ENCODE results near the gene GPSM1. TPM values are rescaled to one million over a fixed set of nuclear protein-coding genes. Genes with fewer than 3 reads are reported as not detected.
"Not testable (repeated sequence)": the region's sequence is repeated elsewhere in the genome, so short reads cannot be mapped to it uniquely, and the experiment has no call there.

The GPSM1 gene
- total RNA-seq, 1 donor from 2014 or later, result 82.2 TPM

DNA sequence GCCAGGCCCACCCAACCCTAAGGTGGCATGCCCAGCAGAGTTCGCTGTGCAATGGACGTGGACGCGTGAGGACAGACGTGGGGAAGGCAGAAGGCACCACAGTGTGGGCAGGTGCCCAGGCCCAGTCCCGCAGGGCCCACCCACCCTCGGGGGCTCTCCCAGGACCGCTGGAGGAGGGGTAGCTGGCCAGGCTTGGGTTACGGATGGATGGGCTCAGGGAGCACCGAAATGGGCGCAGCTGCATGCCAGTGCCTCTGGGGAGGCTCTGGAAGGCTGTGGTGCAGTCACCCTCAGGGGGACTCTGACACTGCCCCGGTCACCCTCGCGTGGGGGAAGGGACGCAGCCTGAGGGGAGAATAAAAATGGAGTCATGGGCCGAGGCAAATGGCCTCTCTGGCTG is 9.6 kb upstream of the GPSM1 start:
- H3K27me3 Mint-ChIP-seq, result peaks cover 2% of the 10 kb centered on the region

DNA sequence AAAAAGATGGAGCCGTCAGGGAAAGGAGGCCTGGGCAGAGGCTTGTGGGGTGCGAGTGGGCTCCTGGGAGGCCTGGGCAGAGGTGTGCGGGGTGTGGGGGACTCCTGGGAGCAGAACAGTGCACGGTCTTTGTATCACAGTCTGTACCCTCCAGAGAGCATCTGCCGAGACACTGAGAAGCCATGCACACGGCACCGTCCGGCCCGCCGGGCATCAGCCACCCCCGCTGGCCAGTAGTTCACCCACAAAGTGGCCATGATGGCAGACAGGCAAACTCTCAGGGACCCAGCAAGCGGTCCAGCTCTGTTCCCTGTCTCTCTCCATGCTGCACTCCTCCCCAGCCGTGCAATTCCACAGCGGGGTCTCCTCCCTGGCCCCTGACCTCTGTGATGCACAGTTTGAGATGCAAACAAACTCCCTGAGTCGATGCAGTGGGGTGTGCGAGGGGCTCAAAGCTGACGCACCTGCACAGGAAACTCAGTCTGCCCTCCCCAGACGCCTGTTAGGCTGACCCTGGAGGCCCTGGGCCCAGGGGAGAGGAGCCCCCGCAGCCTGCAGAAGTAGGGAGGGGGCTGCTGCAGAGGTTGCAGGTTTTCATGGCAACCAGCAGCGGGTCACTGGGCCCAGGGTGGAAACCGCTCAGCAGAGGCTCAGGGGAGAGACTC is 9.1 kb upstream of the GPSM1 start:
- TF ChIP-seq, protein P1, sequence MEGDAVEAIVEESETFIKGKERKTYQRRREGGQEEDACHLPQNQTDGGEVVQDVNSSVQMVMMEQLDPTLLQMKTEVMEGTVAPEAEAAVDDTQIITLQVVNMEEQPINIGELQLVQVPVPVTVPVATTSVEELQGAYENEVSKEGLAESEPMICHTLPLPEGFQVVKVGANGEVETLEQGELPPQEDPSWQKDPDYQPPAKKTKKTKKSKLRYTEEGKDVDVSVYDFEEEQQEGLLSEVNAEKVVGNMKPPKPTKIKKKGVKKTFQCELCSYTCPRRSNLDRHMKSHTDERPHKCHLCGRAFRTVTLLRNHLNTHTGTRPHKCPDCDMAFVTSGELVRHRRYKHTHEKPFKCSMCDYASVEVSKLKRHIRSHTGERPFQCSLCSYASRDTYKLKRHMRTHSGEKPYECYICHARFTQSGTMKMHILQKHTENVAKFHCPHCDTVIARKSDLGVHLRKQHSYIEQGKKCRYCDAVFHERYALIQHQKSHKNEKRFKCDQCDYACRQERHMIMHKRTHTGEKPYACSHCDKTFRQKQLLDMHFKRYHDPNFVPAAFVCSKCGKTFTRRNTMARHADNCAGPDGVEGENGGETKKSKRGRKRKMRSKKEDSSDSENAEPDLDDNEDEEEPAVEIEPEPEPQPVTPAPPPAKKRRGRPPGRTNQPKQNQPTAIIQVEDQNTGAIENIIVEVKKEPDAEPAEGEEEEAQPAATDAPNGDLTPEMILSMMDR (IDR thresholded peaks at IDR 0.05; ENCODE audit: unreplicated experiment), result no peak
- no peaks in the 10 kb centered on the region for H3K4me1 Mint-ChIP-seq (ENCODE audit: low read depth)
- H3K36me3 Mint-ChIP-seq (ENCODE audit: insufficient read depth), result no peaks in the 10 kb centered on the region
- H3K4me3 Mint-ChIP-seq (ENCODE audit: low read depth), result no peak overlapping the region
- peaks cover 2% of the 10 kb centered on the region for H3K27me3 Mint-ChIP-seq
- H3K27ac Mint-ChIP-seq, result no peak overlapping the region
- no peak for DNase-seq (ENCODE audit: low spot score, unreplicated experiment)
- peaks cover 22% of the 10 kb centered on the region for H3K9me3 Mint-ChIP-seq (ENCODE audit: low read depth)

More for the DNA sequence above, 9.6 kb upstream of the GPSM1 start:
- peaks cover 22% of the 10 kb centered on the region for H3K9me3 Mint-ChIP-seq (ENCODE audit: low read depth)
- no peak overlapping the region for H3K27ac Mint-ChIP-seq
- TF ChIP-seq, protein P1 (IDR thresholded peaks at IDR 0.05; ENCODE audit: unreplicated experiment), result no peak
- no peaks in the 10 kb centered on the region for H3K4me1 Mint-ChIP-seq (ENCODE audit: low read depth)
- no peaks in the 10 kb centered on the region for H3K36me3 Mint-ChIP-seq (ENCODE audit: insufficient read depth)
- DNase-seq (ENCODE audit: low spot score, unreplicated experiment), result no peak
- H3K4me3 Mint-ChIP-seq (ENCODE audit: low read depth), result no peak overlapping the region

DNA sequence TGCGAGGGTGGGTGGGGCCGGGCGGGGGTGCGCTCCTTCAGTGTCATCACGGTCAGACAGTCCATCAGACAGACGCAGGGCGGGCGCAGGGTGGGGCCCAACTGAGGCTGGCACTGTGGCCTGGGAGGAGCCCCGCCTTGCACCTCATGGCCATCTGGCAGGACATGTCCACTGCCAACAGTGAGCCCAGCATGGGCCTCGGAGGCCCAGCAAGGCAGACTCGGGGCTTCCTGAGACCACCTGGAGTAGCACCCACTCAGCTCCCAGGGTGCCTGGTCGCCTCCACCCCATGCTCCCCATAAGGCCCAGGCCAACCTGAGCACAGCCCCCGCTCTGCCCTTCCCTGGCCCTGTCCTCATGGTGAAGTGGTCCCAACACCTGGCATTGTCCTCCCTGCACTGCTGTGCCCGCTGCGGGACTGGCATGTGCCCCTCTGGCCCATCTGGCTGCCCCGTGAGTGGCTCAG is 8.5 kb upstream of the GPSM1 start:
- no peak overlapping the region for H3K27ac Mint-ChIP-seq
- peaks cover 22% of the 10 kb centered on the region for H3K9me3 Mint-ChIP-seq (ENCODE audit: low read depth)
- H3K36me3 Mint-ChIP-seq (ENCODE audit: insufficient read depth), result no peaks in the 10 kb centered on the region
- peaks cover 2% of the 10 kb centered on the region for H3K27me3 Mint-ChIP-seq
- H3K4me1 Mint-ChIP-seq (ENCODE audit: low read depth), result no peaks in the 10 kb centered on the region
- H3K4me3 Mint-ChIP-seq (ENCODE audit: low read depth), result no peak overlapping the region
- TF ChIP-seq, protein P1 (IDR thresholded peaks at IDR 0.05; ENCODE audit: unreplicated experiment), result no peak
- no peak for DNase-seq (ENCODE audit: low spot score, unreplicated experiment)

DNA sequence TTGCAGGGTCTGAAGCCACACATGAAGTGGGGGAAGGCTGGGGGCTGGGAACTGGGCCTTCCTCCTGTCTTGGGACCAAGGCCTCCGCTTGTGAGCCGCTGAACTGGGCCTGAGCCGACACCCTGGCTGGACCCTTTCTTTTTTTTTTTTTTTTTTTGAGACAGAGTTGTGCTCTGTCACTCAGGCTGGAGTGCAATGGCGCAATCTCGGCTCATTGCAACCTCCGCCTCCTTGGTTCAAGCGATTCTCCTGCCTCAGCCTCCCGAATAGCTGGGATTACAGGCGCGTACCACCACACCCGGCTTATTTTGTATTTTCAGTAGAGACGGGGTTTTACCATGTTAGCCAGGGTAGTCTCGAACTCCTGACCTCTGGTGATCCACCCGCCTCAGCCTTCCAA is 8.1 kb upstream of the GPSM1 start:
- H3K36me3 Mint-ChIP-seq (ENCODE audit: insufficient read depth); DNase-seq (ENCODE audit: low spot score, unreplicated experiment); H3K4me3 Mint-ChIP-seq (ENCODE audit: low read depth); H3K27ac Mint-ChIP-seq; H3K4me1 Mint-ChIP-seq (ENCODE audit: low read depth); H3K27me3 Mint-ChIP-seq: not testable (repeated sequence)
- H3K9me3 Mint-ChIP-seq (ENCODE audit: low read depth), result peaks cover 22% of the 10 kb centered on the region

DNA sequence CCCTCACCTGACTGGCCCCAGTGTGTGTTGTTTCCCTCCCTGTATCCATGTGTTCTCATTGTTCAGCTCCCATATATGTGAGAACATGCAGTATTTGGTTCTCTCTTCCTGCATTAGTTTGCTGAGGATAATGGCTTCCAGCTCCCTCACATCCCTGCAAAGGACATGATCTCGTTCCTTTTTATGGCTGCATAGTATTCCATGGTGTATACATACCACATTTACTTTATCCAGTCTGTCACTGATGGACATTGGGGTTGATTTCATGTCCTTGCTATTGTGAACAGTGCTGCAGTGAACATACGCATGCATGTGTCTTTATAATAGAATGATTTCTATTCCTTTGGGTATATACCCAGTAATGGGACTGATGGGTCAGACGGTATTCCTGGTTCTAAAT is 7.4 kb upstream of the GPSM1 start:
- peak overlapping the region; percentile 7 for H3K27ac Mint-ChIP-seq
- H3K4me1 Mint-ChIP-seq (ENCODE audit: low read depth); DNase-seq (ENCODE audit: low spot score, unreplicated experiment); H3K27me3 Mint-ChIP-seq; H3K4me3 Mint-ChIP-seq (ENCODE audit: low read depth); H3K36me3 Mint-ChIP-seq (ENCODE audit: insufficient read depth): not testable (repeated sequence)
- H3K9me3 Mint-ChIP-seq (ENCODE audit: low read depth), result peaks cover 17% of the 10 kb centered on the region

DNA sequence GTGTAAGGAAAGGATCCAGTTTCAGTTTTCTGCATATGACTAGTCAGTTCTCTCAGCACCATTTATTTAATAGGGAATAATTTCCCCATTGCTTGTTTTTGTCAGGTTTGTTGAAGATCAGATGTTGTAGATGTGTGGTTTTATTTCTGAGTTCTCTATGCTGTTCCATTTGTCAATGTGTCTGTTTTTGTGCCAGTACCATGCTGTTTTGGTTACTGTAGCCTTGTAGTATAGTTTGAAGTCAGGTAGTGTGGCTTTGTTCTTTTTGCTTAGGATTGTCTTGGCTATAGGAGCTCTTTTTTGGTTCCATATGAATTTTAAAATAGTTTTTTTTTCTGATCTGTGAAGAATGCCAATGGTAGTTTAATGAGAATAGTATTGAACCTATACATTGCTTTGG is 6.4 kb upstream of the GPSM1 start:
- H3K27ac Mint-ChIP-seq; H3K4me3 Mint-ChIP-seq (ENCODE audit: low read depth): not testable (repeated sequence)

DNA sequence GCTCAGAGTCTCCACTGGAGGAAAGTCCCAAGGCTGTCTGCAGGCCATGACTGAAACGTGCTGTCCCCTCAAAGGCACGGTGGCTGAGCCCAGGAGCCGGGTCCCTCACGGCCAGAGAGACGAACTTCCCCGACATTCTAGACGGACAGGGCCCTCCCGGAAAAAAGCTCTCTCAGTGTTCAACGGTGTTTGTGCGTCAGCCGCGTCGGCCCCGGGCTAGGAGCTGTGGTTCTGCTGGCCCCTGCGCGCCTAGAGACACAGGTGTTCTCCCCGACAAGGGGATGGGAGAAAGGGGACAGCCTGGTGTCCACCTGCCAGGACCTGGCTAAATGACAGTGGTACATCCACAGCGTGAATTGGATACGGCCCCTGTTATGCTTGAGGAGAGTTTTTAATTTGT is 5.8 kb upstream of the GPSM1 start:
- Mint-ChIP-seq H3K36me3 (ENCODE audit: insufficient read depth) (no peaks in the 10 kb centered on the region), H3K27me3 (peaks cover 2% of the 10 kb centered on the region), H3K27ac (no peak overlapping the region), H3K4me1 (ENCODE audit: low read depth) (peaks cover 2% of the 10 kb centered on the region), H3K4me3 (ENCODE audit: low read depth) (no peak overlapping the region), H3K9me3 (ENCODE audit: low read depth) (peaks cover 5% of the 10 kb centered on the region)
- DNase-seq (ENCODE audit: low spot score, unreplicated experiment), result no peak
- TF ChIP-seq, protein P1 (IDR thresholded peaks at IDR 0.05; ENCODE audit: unreplicated experiment), result no peak

More for the DNA sequence above, 6.4 kb upstream of the GPSM1 start:
- H3K4me1 Mint-ChIP-seq (ENCODE audit: low read depth); H3K36me3 Mint-ChIP-seq (ENCODE audit: insufficient read depth); H3K9me3 Mint-ChIP-seq (ENCODE audit: low read depth); DNase-seq (ENCODE audit: low spot score, unreplicated experiment); H3K27me3 Mint-ChIP-seq: not testable (repeated sequence)

Measured in progenitor cell of endocrine pancreas (in vitro differentiated cells).